HG02852 (cell line): ENCODE results near the gene GMPPA.

Experiments used
- ATAC-seq: cut with Tn5 transposase; IDR thresholded peaks from one replicate; pipeline ENCODE4 v1.9.1; 2021; ENCODE audit warnings: mild to moderate bottlenecking, moderate library complexity; ENCODE audit not compliant: unreplicated experiment

GMPPA gene

DNA sequence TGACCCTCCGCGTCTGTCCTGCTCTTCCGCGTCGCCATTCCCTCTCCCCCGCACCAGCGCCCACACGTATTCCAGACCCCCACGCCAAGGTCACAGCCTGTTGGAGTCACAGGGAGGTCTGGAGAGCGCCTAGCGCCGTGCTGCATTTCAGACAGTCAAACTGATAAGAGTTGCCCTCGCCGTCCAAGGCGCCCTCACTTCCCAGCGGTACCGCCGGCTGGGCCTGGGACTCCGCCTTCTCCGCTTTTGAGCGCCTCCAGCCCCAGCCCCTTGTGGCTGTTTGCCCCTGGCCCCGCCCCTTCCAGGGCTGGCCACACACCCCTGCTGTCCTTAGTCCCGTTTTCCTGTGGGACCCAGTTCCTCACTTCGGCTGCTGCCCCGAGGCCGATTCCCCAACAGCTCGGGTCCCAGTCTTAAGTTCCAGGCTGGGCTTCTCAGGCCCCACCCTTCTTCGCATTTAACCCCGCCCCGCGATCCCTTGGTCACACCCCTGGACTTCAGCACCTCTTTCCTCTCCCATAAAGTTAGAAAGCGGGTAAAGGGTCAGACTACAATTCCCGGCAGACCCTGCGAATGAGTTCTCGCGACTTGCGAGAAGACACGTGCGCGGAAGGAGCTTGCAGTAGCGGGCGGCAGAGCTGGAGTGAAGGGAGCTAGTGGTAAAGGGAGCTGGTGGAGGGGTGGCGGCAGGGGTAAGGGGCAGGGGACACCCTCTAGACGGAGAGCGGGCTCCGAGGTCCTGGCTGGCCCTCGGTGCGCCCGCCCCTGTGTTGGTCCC is at the start of gene GMPPA:
Gene GMPPA (plus strand): TSS at position 612 of the 778 bp plus-strand sequence. CDS start 1,085 bp downstream, outside the sequence.
- ATAC-seq, result peak; percentile 93

- no peak for ATAC-seq
Measured at GRCh38 chr2:219449609-219450008, 49.1 kb upstream of the GMPPA start.

- ATAC-seq, result no peak
Measured at GRCh38 chr2:219451661-219452360, 46.9 kb upstream of the GMPPA start.

- no peak for ATAC-seq
Measured at GRCh38 chr2:219452361-219453317, 46.1 kb upstream of the GMPPA start.

DNA sequence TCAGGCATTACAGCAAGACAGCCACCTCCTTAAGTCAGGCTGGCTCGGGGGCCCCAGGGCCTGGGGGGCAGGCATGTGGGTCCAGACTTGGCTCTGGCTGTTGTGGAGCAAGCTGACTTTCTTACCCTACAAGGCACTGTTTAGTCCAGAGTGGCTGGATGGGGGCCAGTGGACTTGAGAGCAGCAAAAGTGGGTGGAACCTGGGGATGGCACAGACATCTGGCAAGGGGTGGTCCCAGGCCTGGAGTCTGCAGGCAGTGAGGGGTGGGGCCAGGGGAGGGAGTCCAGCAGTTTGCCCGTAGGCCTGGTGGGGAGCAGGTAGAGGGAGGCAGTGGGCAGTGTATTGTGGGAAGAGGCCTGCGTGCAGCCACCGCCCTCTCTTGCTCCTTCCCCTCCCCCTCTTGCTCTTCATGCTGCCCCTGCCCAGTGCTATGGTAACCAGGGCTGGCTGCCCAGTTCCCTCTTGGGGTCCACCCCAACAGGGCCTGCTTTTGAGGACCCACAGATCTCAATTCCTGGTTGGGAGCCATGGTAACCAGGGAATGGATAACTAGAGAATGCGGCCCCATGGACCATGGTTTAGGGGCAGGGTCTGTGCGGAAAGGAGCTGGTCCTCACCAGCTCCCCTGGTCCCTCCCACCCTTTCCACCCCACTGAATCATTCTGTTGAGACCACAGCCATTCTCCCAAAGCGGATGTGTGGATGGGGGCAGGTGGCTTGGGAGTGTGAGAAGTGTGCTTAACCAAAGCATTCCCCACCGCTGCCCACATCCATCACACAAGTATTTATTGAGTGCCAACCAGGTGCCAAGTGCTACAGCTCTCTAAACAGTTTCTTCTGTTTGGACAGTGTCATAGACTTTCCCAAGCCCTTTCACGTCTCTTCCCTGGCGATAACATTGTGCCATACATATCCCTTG is 44.8 kb upstream of the GMPPA start:
- no peak for ATAC-seq

- no peak for ATAC-seq
Measured at GRCh38 chr2:219455581-219455980, 43.1 kb upstream of the GMPPA start.

GRCh38 chr2:219457784-219458369 is 40.8 kb upstream of the GMPPA start:
- ATAC-seq, result peak; percentile 46

DNA sequence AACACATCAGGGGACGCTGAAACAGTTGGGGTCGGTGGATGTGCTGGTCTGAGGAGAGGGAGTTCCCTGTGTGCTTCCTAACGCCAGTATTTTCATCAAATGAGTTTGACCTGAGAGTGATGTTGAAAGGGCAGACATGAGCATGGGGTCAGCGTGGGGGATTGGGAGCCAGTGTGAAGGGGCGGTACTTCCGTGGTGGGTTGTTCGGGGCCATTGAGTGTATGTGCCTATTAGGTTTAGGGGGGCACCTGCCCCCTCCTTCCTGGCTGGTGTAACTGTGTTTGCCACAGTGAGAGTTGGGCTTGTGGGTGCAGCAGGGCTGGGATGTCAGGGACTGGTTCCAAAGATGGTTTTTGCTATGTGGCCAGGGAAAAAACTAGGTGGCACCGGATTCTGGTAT is 39.7 kb upstream of the GMPPA start:
- ATAC-seq, result no peak

- ATAC-seq, result peak; percentile 68
Measured at GRCh38 chr2:219459460-219460311, 39.0 kb upstream of the GMPPA start.

DNA sequence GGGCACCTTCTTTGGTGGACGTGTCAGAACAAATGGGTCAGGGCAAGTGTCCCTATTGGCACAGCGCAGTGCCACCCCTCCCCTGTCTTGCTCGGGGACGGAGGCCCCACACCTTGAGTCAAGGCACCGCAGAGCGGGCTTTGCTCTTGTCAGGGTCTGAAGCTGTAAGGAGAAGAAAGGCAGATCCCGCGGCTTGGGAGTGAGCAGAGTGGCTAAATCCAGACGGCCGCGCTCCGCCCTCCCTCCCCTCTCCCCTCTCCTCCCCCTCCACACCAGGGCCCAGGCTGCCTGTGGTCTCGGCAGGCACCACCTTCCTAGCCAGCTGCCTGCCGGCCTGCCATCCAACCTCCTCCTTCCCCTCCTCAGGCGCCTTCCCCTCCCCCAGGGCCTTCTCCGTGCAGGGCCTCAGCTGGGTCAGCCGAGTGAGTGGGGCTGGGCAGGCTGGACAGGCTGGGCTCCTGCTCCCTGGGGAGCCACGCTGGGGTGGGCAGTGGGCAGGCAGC is 38.2 kb upstream of the GMPPA start:
- ATAC-seq, result no peak

DNA sequence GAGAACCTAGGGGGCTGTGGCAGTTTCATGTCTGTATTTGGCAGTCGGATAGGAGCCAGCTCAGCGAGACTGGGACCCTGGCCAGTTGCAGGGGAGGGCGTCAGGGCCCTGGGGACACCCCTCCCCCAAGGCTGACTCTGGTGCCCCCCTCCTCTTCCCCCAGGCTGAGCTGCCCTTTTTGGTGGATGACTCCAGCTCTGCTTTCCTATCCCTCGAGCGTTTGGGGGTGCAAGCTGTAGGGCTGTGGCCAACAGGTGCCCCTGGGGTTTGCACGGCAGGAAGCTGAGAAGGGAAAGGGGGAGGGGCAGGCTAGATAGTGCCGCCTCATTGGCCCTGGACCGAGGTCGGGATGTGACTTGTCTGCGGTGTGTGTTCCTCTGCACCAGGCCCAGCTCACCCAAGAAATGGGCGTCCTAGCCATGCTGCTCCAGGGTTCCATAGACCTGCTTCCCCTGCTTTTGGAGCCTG is 37.6 kb upstream of the GMPPA start:
- ATAC-seq, result no peak

DNA sequence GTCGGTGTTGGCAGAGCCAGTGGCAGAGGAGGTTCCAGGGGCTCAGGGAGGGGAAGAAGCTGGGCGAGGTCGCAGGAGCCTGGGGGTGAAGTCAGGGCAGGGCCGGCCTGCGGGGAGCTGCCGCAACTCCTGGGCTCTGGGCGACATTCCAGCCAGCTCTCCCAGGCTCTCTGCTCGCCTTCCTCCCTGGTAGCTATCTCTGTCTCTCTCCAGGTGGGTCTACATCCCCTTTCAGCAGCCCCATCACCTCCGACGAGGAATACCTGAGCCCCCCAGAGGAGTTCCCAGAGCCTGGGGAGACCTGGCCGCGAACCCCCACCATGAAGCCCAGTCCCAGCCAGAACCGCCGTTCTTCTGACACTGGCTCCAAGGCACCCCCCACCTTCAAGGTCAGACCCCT is 37.0 kb upstream of the GMPPA start:
- ATAC-seq, result no peak

DNA sequence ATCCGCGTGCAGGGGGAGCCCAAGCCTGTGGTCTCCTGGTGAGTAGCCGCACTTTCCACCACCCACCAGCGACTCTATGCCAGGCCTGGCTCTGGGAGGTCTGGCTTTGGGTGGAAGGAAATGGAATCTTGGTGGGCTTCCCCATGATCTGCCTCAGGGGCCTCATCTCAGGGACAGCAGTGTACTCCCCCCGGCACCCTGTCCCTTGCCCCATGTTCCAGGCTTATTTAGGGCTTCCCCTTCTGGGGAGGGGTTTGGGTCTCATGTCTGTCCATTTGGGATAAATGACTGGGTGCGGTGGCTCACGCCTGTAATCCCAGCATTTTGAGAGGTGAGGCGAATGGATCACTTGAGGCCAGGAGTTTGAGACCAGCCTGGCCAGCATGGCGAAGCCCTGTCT is 36.3 kb upstream of the GMPPA start:
- ATAC-seq, result no peak

- ATAC-seq, result no peak
Measured at GRCh38 chr2:219464286-219465032, 34.2 kb upstream of the GMPPA start.

DNA sequence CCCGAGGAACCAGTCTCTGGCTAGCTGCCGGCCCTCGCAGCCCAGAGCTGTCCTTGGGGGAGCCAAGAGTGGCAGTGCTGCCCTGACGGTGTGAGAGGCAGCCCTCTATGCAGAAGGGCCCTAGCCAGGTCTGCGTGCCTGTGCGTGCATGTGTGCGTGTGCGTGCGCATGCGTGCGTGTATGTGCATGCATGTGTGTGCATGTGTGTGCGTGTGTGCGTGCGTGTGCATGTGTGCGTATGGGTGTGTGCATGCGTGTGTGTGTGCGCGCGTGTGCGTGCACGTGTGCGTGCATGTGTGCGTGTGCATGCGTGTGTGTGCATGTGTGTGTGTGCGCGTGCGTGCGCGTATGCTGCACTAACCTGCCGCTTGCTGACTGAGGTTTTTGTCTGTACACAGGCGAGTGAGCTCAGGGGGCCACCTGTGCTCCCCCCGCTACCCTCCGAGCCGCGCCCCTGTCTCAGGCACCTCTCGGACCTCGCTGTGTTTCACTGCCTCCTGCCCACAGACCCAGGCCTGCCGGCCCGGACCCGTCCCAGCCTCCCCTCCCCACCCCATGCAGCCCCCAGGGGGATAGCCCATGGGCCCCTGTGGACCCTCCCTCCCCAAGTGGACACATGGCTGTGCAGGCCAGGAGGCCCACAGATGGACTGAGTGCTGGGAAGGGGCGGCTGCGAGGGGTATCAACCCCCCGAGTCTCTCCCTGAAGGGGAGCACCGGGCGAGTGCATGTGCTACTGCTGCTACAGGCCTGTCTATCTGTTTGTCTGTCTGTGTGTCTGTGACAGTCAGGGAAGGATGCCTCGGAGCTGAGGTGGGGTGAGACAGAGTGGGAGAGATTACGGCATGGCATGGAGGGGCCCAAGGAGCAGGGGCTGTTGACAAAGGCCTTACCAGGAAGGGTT is 32.8 kb upstream of the GMPPA start:
- no peak for ATAC-seq

- ATAC-seq, result no peak
Measured at GRCh38 chr2:219466816-219467735, 31.6 kb upstream of the GMPPA start.
